Tibial nerve (tissue), 4 donors: ENCODE results near the gene GYPE. TPM values are rescaled to one million over a fixed set of nuclear protein-coding genes. Genes with fewer than 3 reads are reported as not detected.
"Not testable (repeated sequence)": the region's sequence is repeated elsewhere in the genome, so short reads cannot be mapped to it uniquely, and the experiment has no call there.

ENCODE experiments used
- DNase-seq, 2 donors: peaks; one replicate each; pipeline ENCODE4 v3.0.0-alpha.2; 2019; ENCODE audit warnings: low spot score in 2 of 2
- H3K27ac ChIP-seq, 4 donors: fragments of 200-600 bp; sonication (generic) in 3 of 4; one replicate each; pipeline ENCODE4 v1.5.1; 2017 to 2019; ENCODE audit warnings: mild to moderate bottlenecking in 1 of 4
- H3K27me3 ChIP-seq, 2 donors: fragments of 200-600 bp; sonication (generic) in 1 of 2; one replicate each; pipeline versions ENCODE4 v1.5.1 to v1.6.0; 2017 to 2019
- H3K36me3 ChIP-seq, 3 donors: fragments of 200-600 bp; sonication (generic); one replicate each; pipeline ENCODE4 v1.5.1; 2018 to 2019
- H3K4me1 ChIP-seq, 4 donors: fragments of 200-600 bp; sonication (generic) in 3 of 4; one replicate each; pipeline ENCODE4 v1.5.1; 2017 to 2019
- H3K4me3 ChIP-seq, 4 donors: fragments of 200-600 bp; sonication (generic) in 3 of 4; one replicate each; pipeline ENCODE4 v1.5.1; 2017 to 2019; ENCODE audit warnings: mild to moderate bottlenecking in 1 of 4, moderate library complexity in 1 of 4
- H3K9me3 ChIP-seq, 4 donors: fragments of 200-600 bp; sonication (generic) in 3 of 4; one replicate each; pipeline ENCODE4 v1.5.1; 2017 to 2019
- CTCF ChIP-seq, 5 experiments: fragments of 200-600 bp in 3 of 5; fragments of 450-650 bp in 2 of 5; sonication (generic) in 3 of 5; IDR thresholded peaks; one replicate each; pipeline ENCODE4 v1.5.1; 2016 to 2019; ENCODE audit warnings: antibody characterized with exemption in 5 of 5, mild to moderate bottlenecking in 3 of 5, moderate library complexity in 2 of 5
- EP300 ChIP-seq, 2 donors: sonication (generic); formaldehyde crosslinking; IDR thresholded peaks; one replicate each; pipeline ENCODE4 v1.6.1; 2017; ENCODE audit warnings: antibody characterized with exemption in 2 of 2, mild to moderate bottlenecking in 1 of 2
- POLR2A ChIP-seq, 2 donors: fragments of 450-650 bp; IDR thresholded peaks; one replicate each; pipeline ENCODE4 v1.6.1; 2017; ENCODE audit warnings: antibody characterized with exemption in 2 of 2, mild to moderate bottlenecking in 2 of 2, moderate library complexity in 2 of 2
- WGBS, 2 donors: methylation state at CpG; one replicate each; pipeline ENCODE4 v1.1.5; 2018; 5-methylcytosine and 5-hydroxymethylcytosine counted together
- total RNA-seq, 4 donors: library from RNA; depleted of rRNA; stranded (reverse); fragments of >200 nt; gene quantifications; one replicate each; pipeline ENCODE4 v1.1.0, GENCODE V29; 2016

GYPE gene
- under 1 TPM in 3 of 4 donors, not detected in 1; 0.21 to 0.78 (median 0.44) TPM for total RNA-seq

- not testable (repeated sequence) for H3K27me3 ChIP-seq, H3K9me3 ChIP-seq, H3K27ac ChIP-seq, H3K36me3 ChIP-seq, H3K4me3 ChIP-seq, DNase-seq, H3K4me1 ChIP-seq
- 95 to 96% methylated on average over 2 of the region's 2 CpGs for WGBS, 2 donors
These were observed at the start of gene GYPE for GRCh38 chr4:143905440-143905839. Gene GYPE, minus strand, starts transcription at chr4:143905559. Its CDS starts 52 bp downstream, at chr4:143905507.

- H3K36me3 ChIP-seq, H3K27me3 ChIP-seq, H3K27ac ChIP-seq, H3K4me3 ChIP-seq, H3K4me1 ChIP-seq, DNase-seq: not testable (repeated sequence)
- peaks cover 0 to 16% (median 0%) of the 10 kb centered on the region in 4 donors for H3K9me3 ChIP-seq
These were observed 46.2 kb upstream of the GYPE start for GRCh38 chr4:143951458-143951972.

- H3K4me3 ChIP-seq, H3K36me3 ChIP-seq, DNase-seq, H3K27me3 ChIP-seq, H3K4me1 ChIP-seq, H3K27ac ChIP-seq: not testable (repeated sequence)
- peaks cover 0 to 16% (median 0%) of the 10 kb centered on the region in 4 donors for H3K9me3 ChIP-seq
- 93 to 95% methylated on average over 4 of the region's 4 CpGs for WGBS, 2 donors
These were observed 45.6 kb upstream of the GYPE start for GRCh38 chr4:143950967-143951366.

- WGBS, 2 donors = 21 to 69% methylated on average over 1 of the region's 1 CpG
- not testable (repeated sequence) for H3K4me3 ChIP-seq
- peaks cover 0 to 16% (median 0%) of the 10 kb centered on the region in 4 donors for H3K9me3 ChIP-seq
These were observed 44.8 kb upstream of the GYPE start for GRCh38 chr4:143950185-143950584.

GRCh38 chr4:143947493-143947892 lies 42.1 kb upstream of the GYPE start:
- not testable (repeated sequence) for H3K4me3 ChIP-seq, H3K27me3 ChIP-seq, H3K27ac ChIP-seq, H3K36me3 ChIP-seq, H3K4me1 ChIP-seq, DNase-seq
- 53 to 74% methylated on average over 1 of the region's 1 CpG for WGBS, 2 donors
- peaks cover 0 to 12% (median 0%) of the 10 kb centered on the region in 4 donors for H3K9me3 ChIP-seq

More at GRCh38 chr4:143950185-143950584, 44.8 kb upstream of the GYPE start:
- not testable (repeated sequence) for H3K27ac ChIP-seq, H3K27me3 ChIP-seq, H3K4me1 ChIP-seq, H3K36me3 ChIP-seq, DNase-seq

- 65 to 66% methylated on average over 2 of the region's 2 CpGs for WGBS, 2 donors
- not testable (repeated sequence) for DNase-seq, H3K36me3 ChIP-seq, H3K27ac ChIP-seq, H3K4me1 ChIP-seq, H3K9me3 ChIP-seq, H3K27me3 ChIP-seq, H3K4me3 ChIP-seq
These were observed 35.3 kb upstream of the GYPE start for GRCh38 chr4:143940708-143941107.

GRCh38 chr4:143939528-143939927 lies 34.2 kb upstream of the GYPE start:
- WGBS, 2 donors = 97 to 98% methylated on average over 2 of the region's 2 CpGs
- no peak for TF ChIP-seq EP300 (IDR thresholded peaks at IDR 0.05)
- no peak for TF ChIP-seq CTCF (IDR thresholded peaks at IDR 0.05)
- no peak for TF ChIP-seq POLR2A (IDR thresholded peaks at IDR 0.05)

GRCh38 chr4:143938890-143939289 lies 33.5 kb upstream of the GYPE start:
- H3K36me3 ChIP-seq, H3K27me3 ChIP-seq, H3K4me3 ChIP-seq, H3K27ac ChIP-seq, H3K9me3 ChIP-seq, H3K4me1 ChIP-seq, DNase-seq: not testable (repeated sequence)
- 85 to 86% methylated on average over 4 of the region's 4 CpGs for WGBS, 2 donors

More at GRCh38 chr4:143939528-143939927, 34.2 kb upstream of the GYPE start:
- Histone ChIP-seq H3K27me3 (no peaks in the 10 kb centered on the region), H3K27ac (no peak overlapping the region), H3K36me3 (no peaks in the 10 kb centered on the region), H3K4me3 (no peak overlapping the region), H3K9me3 (no peaks in the 10 kb centered on the region), H3K4me1 (no peaks in the 10 kb centered on the region)
- no peak for DNase-seq

- H3K4me1 ChIP-seq = no peaks in the 10 kb centered on the region
- TF ChIP-seq CTCF (IDR thresholded peaks at IDR 0.05) = no peak
- no peak for TF ChIP-seq POLR2A (IDR thresholded peaks at IDR 0.05)
- no peak for TF ChIP-seq EP300 (IDR thresholded peaks at IDR 0.05)
- H3K27me3 ChIP-seq = no peaks in the 10 kb centered on the region
- H3K9me3 ChIP-seq = no peaks in the 10 kb centered on the region
- 66 to 70% methylated on average over 6 of the region's 6 CpGs for WGBS, 2 donors
- H3K27ac ChIP-seq = no peak overlapping the region
- no peak overlapping the region for H3K4me3 ChIP-seq
- H3K36me3 ChIP-seq = no peaks in the 10 kb centered on the region
- DNase-seq = no peak
These were observed 15.8 kb upstream of the GYPE start for GRCh38 chr4:143921181-143921580.

GRCh38 chr4:143916485-143916884 lies 11.1 kb upstream of the GYPE start:
- not testable (repeated sequence) for DNase-seq, H3K4me1 ChIP-seq, H3K27me3 ChIP-seq, H3K36me3 ChIP-seq, H3K9me3 ChIP-seq, H3K27ac ChIP-seq, H3K4me3 ChIP-seq
- 95 to 97% methylated on average over 5 of the region's 5 CpGs for WGBS, 2 donors

GRCh38 chr4:143912478-143912877 lies 7.1 kb upstream of the GYPE start:
- H3K4me3 ChIP-seq = peak overlapping the region; percentile 25 to 55 (median 30)
- peak overlapping the region in 1 of 4 donors; percentile 56 for H3K27ac ChIP-seq
- H3K4me1 ChIP-seq, H3K36me3 ChIP-seq, DNase-seq, H3K27me3 ChIP-seq, H3K9me3 ChIP-seq: not testable (repeated sequence)
- 75 to 78% methylated on average over 2 of the region's 2 CpGs for whole genome bisulfite sequencing, 2 donors
